ENCODE data around the gene PKNOX1.
"Not testable (repeated sequence)": the region's sequence is repeated elsewhere in the genome, so short reads cannot be mapped to it uniquely, and the experiment has no call there.

The PKNOX1 gene, protein sequence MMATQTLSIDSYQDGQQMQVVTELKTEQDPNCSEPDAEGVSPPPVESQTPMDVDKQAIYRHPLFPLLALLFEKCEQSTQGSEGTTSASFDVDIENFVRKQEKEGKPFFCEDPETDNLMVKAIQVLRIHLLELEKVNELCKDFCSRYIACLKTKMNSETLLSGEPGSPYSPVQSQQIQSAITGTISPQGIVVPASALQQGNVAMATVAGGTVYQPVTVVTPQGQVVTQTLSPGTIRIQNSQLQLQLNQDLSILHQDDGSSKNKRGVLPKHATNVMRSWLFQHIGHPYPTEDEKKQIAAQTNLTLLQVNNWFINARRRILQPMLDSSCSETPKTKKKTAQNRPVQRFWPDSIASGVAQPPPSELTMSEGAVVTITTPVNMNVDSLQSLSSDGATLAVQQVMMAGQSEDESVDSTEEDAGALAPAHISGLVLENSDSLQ

GRCh38 chr21:42973991-42974831 is at the start of gene PKNOX1:
Gene PKNOX1, plus strand, starts transcription at chr21:42974562. Its CDS starts 29,820 bp downstream, at chr21:43004382.
- DNase-seq (ENCODE audit: low read depth), result peak; percentile 97

- no peak for DNase-seq (ENCODE audit: low read depth)
These were observed 49.0 kb upstream of the PKNOX1 start, which contains the start of gene ERVH48-1 for GRCh38 chr21:42925114-42925926. Gene ERVH48-1, minus strand, starts transcription at chr21:42925630. Its CDS starts 6,624 bp downstream, at chr21:42919006.

GRCh38 chr21:42927474-42928200 is 46.7 kb upstream of the PKNOX1 start:
- not testable (repeated sequence) for DNase-seq (ENCODE audit: low read depth)

GRCh38 chr21:42929969-42930368 is 44.4 kb upstream of the PKNOX1 start:
- DNase-seq (ENCODE audit: low read depth), result no peak

GRCh38 chr21:42931560-42932235 is 42.7 kb upstream of the PKNOX1 start:
- DNase-seq (ENCODE audit: low read depth), result no peak

GRCh38 chr21:42932378-42933136 is 41.8 kb upstream of the PKNOX1 start:
- DNase-seq (ENCODE audit: low read depth), result not testable (repeated sequence)

DNA sequence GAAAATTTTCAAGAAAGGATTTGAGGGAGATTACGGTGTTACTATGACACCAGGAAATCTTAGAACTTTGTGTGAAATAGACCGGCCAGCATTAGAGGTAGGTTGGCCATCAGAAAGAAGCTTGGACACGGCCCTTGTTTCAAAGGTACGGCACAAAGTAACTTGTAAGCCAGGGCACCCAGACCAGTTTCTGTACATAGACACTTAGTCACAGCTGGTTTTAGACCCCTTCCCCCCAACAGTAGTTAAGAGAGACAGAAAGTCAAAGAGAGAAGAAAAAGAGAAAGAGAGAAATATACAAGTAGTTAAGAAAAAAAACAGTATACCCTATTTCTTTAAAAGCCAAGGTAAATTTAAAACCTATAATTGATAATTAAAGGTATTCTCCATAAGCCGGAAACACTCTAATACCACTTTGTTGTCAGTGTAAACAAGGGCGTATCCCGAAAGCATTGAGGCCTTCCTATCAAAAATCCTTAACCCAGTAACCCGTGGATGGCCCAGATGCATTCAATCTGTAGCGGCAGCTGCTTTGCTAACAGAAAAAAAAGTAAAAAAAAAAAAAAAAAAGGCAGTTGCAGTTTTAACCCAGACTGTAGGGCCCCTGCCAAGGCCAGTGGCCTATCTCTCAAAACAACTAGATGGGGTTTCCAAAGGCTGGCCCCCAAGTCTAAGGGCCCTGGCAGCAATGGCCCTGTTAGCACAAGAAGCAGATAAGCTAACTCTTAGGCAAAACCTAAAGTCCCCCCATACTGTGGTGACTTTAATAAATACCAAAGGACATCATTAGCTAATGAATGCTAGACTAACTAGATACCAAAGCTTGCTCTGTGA is 41.0 kb upstream of the PKNOX1 start:
- DNase-seq (ENCODE audit: low read depth), result not testable (repeated sequence)

DNA sequence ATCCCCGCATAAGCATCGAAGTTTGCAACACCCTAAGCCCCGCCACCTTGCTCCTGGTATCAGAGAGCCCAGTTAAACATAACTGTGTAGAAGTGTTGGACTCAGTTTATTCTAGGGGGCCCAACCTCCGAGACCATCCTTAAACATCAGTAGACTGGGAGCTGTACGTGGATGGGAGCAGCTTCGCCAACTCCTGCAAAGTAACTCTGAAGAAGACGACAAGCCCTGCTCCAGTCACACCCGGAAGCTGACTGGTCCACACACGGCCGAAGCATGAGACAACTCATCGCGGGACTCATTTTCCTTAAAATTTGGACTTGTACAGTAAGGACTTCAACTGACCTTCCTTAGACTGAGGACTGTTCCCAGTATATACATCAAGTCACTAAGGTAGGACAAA is 40.4 kb upstream of the PKNOX1 start:
- DNase-seq (ENCODE audit: low read depth), result not testable (repeated sequence)

DNA sequence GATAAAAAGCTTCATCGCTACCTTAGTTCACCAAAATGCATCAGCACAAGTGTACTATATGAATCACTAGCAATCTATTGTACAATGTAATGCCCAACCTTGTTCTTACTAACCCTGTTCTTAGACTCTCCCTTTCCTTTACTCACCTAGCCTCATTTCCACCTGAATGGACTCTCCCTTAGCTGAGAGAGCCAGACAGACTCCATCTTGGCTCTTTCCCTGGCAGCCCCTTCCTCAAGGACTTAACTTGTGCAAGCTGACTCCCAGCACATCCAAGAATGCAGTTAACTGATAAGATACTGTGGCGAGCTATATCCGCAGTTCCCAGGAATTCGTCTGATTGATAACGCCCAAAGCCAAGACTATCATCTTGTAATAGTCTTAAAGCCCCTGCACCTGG is 38.0 kb upstream of the PKNOX1 start:
- not testable (repeated sequence) for DNase-seq (ENCODE audit: low read depth)

DNA sequence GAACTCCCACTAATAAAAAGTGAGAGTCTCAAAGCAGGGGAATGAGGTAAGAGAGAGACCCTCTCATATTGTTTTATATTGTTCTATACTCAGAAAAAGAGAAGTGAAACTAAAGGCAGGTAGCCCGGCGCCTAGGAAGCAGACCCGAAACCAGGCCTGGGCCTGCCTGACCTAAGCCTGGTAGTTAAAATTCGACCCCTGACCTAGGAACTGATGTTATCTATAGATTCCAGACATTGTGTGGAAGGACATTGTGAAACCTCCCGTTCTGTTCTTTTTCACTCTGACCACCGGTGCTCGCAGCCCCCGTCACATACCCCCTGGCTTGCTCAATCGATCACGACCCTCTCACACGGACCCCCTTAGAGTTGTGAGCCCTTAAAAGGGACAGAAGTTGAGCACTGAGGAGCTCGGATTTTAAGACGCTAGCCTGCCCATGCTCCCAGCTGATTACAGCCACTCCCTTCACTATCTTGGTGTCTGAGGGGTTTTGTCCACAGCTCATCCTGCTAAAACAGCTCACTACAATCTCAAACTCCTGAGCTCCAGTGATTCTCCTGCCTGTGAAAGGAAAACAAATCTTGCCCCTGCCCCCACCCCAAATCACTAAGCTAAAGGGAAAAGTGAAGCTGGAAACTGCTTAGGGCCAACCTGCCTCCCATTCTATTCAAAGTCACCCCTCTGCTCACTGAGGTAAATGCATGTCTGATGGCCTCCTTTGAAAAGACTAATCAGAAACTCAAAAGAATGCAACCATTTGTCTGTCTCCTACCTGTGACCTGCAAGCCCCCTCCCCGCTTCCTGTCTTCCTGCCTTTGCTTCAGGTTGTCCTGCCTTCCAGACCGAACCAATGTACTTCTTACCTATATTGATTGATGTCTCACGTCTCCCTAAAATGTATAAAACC is 37.1 kb upstream of the PKNOX1 start:
- DNase-seq (ENCODE audit: low read depth), result not testable (repeated sequence)

- no peak for DNase-seq (ENCODE audit: low read depth)
These were observed 36.3 kb upstream of the PKNOX1 start for GRCh38 chr21:42937960-42938605.

DNA sequence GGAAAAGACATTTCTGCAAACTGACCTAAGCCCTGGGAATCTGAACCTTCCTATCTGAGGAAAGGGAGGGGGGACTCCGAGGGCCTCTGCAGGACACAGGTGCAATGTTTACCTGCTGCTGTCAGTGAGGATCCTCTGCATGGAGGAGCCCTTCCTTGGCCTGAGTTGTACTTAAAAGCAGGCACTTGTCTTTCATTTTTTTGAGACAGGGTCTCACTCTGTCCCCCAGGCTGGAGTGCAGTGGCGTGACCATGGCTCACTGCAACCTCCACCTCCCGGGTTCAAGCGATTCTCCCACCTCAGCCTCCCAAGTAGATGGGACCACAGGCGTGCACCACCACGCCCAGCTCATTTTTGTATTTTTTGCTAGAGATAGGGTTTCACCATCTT is 35.8 kb upstream of the PKNOX1 start:
- DNase-seq (ENCODE audit: low read depth), result not testable (repeated sequence)

DNA sequence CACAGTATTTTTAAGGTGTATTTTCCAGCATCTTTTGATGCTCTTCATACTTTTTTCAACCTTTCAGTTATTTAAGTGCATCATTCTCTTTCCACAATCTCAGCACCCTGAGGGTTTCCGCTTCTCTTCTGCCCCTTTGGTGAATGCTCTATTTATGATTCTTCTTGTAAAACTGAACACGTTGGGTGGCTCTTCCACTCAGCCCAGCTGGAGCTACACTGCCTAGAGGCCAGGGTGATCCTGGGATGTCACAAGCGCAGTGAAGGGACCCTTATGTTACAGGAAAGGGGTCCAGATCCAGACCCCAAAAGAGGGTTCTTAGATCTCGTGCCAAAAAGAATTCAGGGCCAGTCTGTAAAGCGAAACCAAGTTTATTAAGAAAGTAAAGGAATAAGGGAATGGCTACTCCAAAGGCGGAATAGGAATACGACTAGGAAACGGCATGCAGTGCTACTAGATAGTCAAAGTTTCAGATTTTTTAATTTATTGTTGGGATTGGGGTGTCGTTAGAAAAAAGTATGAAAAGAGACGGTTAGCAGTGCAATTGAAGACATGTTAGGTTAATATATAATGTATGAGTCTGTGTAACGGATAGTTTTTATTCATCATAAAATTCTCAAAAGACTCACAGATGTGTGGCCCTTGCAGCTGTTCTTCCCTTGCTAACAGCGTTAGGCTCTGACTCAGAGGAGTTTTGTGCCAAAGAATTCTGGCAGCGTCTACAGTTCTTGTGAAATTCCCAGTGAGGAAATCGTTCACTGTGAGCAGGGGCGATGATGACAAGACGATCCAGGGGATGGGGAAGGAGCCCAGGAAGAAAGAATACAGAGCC is 34.6 kb upstream of the PKNOX1 start:
- DNase-seq (ENCODE audit: low read depth), result peak; percentile 97

GRCh38 chr21:42941696-42942085 is 32.7 kb upstream of the PKNOX1 start:
- DNase-seq (ENCODE audit: low read depth), result no peak

- no peak for DNase-seq (ENCODE audit: low read depth)
These were observed 32.1 kb upstream of the PKNOX1 start for GRCh38 chr21:42942244-42942643.

GRCh38 chr21:42949094-42949755 is 25.1 kb upstream of the PKNOX1 start:
- DNase-seq (ENCODE audit: low read depth), result not testable (repeated sequence)

Data from GM04504 (cell line).